ENCODE measurements around the gene AOPEP.
"Not testable (repeated sequence)": the region's sequence is repeated elsewhere in the genome, so short reads cannot be mapped to it uniquely, and the experiment has no call there.

Gene AOPEP

GRCh38 chr9:94870793-94871558 is 144.5 kb downstream of the AOPEP start:
- no peak for DNase-seq (ENCODE audit: low spot score)

- DNase-seq (ENCODE audit: low spot score) = no peak
Observed at GRCh38 chr9:94872083-94872833, 145.8 kb downstream of the AOPEP start.

GRCh38 chr9:94872891-94873511 is 146.5 kb downstream of the AOPEP start:
- DNase-seq (ENCODE audit: low spot score) = no peak

- DNase-seq (ENCODE audit: low spot score) = no peak
Observed at GRCh38 chr9:94874316-94874715, 147.8 kb downstream of the AOPEP start.

GRCh38 chr9:94875300-94876020 is 149.0 kb downstream of the AOPEP start:
- DNase-seq (ENCODE audit: low spot score) = no peak

GRCh38 chr9:94878804-94879203 is 152.3 kb downstream of the AOPEP start:
- DNase-seq (ENCODE audit: low spot score) = not testable (repeated sequence)

- no peak for DNase-seq (ENCODE audit: low spot score)
Observed at GRCh38 chr9:94879230-94879629, 152.7 kb downstream of the AOPEP start.

GRCh38 chr9:94881023-94881422 is 154.5 kb downstream of the AOPEP start:
- no peak for DNase-seq (ENCODE audit: low spot score)

- no peak for DNase-seq (ENCODE audit: low spot score)
Observed at GRCh38 chr9:94881454-94881853, 155.0 kb downstream of the AOPEP start.

GRCh38 chr9:94881940-94882339 is 155.4 kb downstream of the AOPEP start:
- DNase-seq (ENCODE audit: low spot score) = no peak

- DNase-seq (ENCODE audit: low spot score) = no peak
Observed at GRCh38 chr9:94882966-94883641, 156.6 kb downstream of the AOPEP start.

GRCh38 chr9:94885854-94886447 is 159.5 kb downstream of the AOPEP start:
- DNase-seq (ENCODE audit: low spot score) = no peak

GRCh38 chr9:94887721-94888120 is 161.2 kb downstream of the AOPEP start:
- DNase-seq (ENCODE audit: low spot score) = no peak

- no peak for DNase-seq (ENCODE audit: low spot score)
Observed at GRCh38 chr9:94888775-94889174, 162.3 kb downstream of the AOPEP start.

GRCh38 chr9:94889628-94890027 is 163.1 kb downstream of the AOPEP start:
- DNase-seq (ENCODE audit: low spot score) = no peak

- no peak for DNase-seq (ENCODE audit: low spot score)
Observed at GRCh38 chr9:94891183-94891582, 164.7 kb downstream of the AOPEP start.

GRCh38 chr9:94892675-94893074 is 166.2 kb downstream of the AOPEP start:
- no peak for DNase-seq (ENCODE audit: low spot score)

- no peak for DNase-seq (ENCODE audit: low spot score)
Observed at GRCh38 chr9:94894094-94894699, 167.7 kb downstream of the AOPEP start.

- no peak for DNase-seq (ENCODE audit: low spot score)
Observed at GRCh38 chr9:94895668-94896067, 169.2 kb downstream of the AOPEP start.

- DNase-seq (ENCODE audit: low spot score) = no peak
Observed at GRCh38 chr9:94896512-94896911, 170.0 kb downstream of the AOPEP start.
